ENCODE data around the gene AAMP.

DNA sequence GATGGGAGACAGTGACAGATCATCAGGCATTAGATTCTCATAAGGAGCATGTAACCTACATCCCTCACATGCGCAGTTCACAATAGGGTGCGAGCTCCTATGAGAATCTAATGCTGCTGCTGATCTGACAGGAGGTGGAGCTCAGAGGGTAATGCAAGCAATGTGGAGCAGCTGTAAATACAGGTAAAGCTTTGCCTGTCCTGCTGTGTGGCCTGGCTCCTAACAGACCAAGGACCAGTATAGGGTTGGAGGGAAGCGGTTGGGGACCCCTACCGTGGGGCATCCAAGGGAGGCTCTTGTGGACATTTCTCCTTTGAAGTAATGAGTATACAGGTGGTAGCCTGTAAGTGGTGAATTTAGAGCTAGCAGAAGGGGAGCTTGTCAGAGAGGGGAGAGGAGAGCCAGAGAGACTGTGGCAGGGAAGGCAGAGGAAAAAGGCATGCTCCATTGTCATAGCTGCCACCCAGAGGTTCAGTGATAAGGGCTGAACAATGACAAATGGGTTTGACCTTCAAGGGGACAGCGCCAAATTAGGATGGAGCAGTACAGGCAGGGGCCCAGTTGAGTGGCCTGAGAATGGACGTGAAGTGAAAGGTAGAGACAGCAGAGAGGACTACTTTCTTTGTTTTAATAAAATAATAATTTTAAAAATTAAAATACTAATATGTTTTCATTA, 37.6 kb upstream of the AAMP start:
- TF ChIP-seq, protein P1, sequence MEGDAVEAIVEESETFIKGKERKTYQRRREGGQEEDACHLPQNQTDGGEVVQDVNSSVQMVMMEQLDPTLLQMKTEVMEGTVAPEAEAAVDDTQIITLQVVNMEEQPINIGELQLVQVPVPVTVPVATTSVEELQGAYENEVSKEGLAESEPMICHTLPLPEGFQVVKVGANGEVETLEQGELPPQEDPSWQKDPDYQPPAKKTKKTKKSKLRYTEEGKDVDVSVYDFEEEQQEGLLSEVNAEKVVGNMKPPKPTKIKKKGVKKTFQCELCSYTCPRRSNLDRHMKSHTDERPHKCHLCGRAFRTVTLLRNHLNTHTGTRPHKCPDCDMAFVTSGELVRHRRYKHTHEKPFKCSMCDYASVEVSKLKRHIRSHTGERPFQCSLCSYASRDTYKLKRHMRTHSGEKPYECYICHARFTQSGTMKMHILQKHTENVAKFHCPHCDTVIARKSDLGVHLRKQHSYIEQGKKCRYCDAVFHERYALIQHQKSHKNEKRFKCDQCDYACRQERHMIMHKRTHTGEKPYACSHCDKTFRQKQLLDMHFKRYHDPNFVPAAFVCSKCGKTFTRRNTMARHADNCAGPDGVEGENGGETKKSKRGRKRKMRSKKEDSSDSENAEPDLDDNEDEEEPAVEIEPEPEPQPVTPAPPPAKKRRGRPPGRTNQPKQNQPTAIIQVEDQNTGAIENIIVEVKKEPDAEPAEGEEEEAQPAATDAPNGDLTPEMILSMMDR (IDR thresholded peaks at IDR 0.05) = no peak
- no peak for TF ChIP-seq POLR2A (IDR thresholded peaks at IDR 0.05)
